GM12864 (cell line): ENCODE data around the gene VIP.

ENCODE experiments used
- DNase-seq: peaks from one replicate; pipeline ENCODE4 v3.0.0-alpha.2; 2011; ENCODE audit warnings: low read depth
- H3K4me3 ChIP-seq: 2 replicates; pipeline ENCODE4 v1.5.1; 2011; ENCODE audit warnings: mild to moderate bottlenecking, low read depth, low read length, control low read depth
- TF ChIP-seq, protein P1 (sequence below): IDR thresholded peaks from 2 replicates; pipeline ENCODE4 v1.5.1; 2011; ENCODE audit warnings: low read depth, mild to moderate bottlenecking, moderate library complexity, low read length, control low read depth, inconsistent platforms; ENCODE audit errors: missing control alignments

VIP gene

DNA sequence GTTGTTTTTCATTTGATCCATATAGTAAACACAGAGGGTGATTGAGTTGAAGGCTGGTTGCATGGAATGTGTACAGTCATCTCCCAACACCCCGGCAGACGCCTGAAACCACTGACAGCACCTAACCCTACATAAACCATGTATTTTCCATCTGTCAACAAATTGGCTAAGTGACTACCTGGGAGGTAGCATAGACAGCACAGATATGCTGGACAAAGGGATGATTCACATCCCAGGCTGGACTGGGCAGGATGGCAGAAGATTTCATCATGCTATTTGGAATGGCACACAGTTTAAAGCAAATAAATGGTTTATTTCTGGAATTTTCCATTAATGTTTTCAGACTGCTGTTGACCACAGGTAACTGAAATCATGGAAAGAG is 4.4 kb upstream of the VIP start:
- no peak for DNase-seq
- TF ChIP-seq, protein P1, sequence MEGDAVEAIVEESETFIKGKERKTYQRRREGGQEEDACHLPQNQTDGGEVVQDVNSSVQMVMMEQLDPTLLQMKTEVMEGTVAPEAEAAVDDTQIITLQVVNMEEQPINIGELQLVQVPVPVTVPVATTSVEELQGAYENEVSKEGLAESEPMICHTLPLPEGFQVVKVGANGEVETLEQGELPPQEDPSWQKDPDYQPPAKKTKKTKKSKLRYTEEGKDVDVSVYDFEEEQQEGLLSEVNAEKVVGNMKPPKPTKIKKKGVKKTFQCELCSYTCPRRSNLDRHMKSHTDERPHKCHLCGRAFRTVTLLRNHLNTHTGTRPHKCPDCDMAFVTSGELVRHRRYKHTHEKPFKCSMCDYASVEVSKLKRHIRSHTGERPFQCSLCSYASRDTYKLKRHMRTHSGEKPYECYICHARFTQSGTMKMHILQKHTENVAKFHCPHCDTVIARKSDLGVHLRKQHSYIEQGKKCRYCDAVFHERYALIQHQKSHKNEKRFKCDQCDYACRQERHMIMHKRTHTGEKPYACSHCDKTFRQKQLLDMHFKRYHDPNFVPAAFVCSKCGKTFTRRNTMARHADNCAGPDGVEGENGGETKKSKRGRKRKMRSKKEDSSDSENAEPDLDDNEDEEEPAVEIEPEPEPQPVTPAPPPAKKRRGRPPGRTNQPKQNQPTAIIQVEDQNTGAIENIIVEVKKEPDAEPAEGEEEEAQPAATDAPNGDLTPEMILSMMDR, result no peak
- no peak overlapping the region for H3K4me3 ChIP-seq

DNA sequence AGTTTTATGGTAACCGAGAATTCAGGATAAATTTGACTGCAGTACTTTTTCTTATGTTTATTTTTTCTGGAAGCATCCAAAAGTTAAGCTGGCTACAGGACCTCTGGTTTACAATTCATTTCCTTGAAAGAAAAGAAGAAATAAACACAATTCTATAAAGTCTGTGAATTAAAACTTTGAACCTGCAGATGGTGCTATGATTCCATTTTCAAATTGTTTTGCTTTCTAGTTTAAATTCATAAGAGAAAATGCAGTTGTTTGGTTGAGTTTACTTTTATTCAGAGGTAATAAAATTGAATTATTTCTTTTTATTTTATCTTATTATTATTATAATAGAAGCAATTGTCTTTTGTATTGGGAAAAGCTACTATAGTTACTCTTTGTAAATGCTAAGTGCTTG is 1.8 kb upstream of the VIP start:
- TF ChIP-seq, protein P1, result no peak
- no peak overlapping the region for H3K4me3 ChIP-seq
- DNase-seq, result no peak

DNA sequence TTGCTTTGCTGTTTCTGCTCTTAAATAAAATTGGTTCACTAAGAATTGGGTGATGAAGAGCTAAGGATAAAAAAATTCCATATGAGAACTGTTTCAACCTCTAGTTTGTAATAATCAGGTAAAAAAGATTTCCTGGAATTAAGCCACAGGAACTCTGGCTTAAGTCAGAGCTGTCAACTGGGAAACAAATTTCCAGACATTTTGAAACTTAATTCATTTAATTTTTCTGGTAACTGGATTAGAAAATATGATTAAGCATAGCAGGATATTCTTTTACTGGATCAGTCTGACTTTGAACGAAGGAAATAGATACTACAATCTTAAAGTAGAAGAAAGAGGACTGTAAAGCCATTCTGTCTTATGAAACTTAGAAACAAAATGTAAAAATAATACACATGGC is 1.3 kb upstream of the VIP start:
- TF ChIP-seq, protein P1, result no peak
- no peak for DNase-seq

DNA sequence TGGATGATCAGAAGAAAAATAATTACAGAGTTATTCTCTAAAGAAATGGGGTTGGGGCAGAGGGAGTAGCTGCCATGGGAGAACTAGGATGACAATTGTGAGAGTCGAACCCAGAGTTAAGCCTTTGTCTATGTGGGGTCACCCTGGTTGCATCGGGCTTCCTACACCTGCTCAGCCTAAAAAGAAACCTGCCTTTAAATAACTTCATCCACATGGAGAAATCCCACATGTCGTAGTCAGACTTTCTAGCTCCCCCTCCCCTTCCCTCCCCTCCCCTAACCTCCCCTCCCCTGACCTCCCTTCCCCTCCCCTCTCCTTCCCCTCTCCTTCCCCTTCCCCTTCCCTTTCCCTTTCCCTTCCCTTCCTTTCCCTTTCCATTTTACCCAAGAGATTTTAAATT is 14.7 kb downstream of the VIP start:
- TF ChIP-seq, protein P1, result no peak
- no peak for DNase-seq
- H3K4me3 ChIP-seq, result no peak overlapping the region

More for the DNA sequence above, 1.3 kb upstream of the VIP start:
- H3K4me3 ChIP-seq, result no peak overlapping the region

DNA sequence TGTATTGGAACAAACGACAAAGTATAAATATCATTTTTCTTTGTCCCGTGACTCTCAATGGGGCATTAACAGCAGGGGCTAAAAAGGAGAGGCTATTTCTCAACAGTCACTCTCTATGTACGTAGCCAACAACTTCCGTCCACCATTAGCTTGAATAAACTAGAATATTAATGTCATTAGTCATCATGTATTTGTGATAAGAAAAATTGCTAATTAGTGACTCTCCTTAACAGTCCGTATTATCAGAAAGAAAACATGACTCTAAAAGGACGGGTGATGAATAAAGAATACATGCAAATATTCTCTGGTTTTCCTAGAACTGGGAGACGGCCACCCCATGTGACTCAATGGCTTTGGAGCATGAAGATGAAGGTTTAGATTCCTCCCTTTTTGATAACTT is 18.6 kb downstream of the VIP start:
- TF ChIP-seq, protein P1, result no peak

DNA sequence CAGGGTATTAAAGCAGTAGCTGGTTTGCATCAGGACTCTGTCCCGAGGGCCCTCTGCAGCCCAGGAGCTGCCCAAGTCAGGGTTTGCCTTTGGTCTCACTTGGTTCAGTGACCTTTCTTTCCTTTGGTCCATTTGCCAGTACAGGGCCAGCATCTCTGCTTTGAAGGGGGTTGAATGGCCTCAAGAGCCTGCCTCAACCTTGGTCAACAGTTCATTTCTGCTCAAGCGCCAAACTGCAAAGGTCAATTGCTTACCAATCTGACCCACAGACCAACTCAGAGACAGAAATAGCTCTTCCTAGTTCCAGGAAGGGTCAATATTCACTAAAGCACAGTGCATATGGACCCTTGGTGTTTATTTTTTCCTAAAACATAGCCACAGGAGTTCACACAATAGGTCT is 19.4 kb downstream of the VIP start:
- TF ChIP-seq, protein P1, result no peak
- H3K4me3 ChIP-seq, result no peak overlapping the region
- no peak for DNase-seq

More for the DNA sequence above, 18.6 kb downstream of the VIP start:
- DNase-seq, result no peak
- no peak overlapping the region for H3K4me3 ChIP-seq

DNA sequence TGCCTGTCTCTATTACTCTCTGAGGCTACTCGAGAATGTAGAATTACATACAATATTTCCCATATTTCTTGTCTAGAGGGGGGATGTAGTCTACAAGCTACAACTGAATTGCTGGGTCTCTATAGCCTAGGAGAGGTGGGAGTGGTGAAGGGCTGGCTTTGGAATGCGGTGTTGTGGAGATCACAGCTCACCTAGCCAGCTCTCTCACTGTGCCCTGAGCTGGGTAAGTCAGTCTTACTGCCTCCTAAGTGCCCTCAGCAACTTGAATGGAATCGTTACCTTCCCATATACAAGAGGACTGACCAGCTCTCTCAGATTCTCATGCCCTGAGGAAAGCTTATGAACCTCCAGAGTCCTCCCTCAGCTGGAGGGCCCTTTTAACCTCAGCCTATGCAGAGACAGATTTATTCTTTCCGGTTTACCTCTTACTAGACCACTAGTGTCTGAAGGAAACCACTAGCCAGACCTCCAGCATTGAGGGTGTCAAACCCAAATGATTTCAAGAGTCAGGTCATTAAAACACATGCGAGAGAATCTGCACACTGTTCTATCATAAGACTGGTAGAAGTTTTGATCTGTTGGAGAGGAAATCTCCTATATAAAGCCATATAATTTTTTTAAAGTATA is 20.6 kb downstream of the VIP start:
- TF ChIP-seq, protein P1, result no peak
- no peak for DNase-seq
- H3K4me3 ChIP-seq, result no peak overlapping the region
